GM21529 (cell line): ENCODE results near the gene TMEM200C.
A peak's percentile ranks its signal among the peaks of the same experiment; 100 is the strongest.
"Not testable (repeated sequence)": the region's sequence is repeated elsewhere in the genome, so short reads cannot be mapped to it uniquely, and the experiment has no call there.

Experiments used
- ATAC-seq: cut with Tn5 transposase; IDR thresholded peaks from one replicate; pipeline ENCODE4 v1.9.1; 2021; ENCODE audit not compliant: unreplicated experiment

Gene TMEM200C

DNA sequence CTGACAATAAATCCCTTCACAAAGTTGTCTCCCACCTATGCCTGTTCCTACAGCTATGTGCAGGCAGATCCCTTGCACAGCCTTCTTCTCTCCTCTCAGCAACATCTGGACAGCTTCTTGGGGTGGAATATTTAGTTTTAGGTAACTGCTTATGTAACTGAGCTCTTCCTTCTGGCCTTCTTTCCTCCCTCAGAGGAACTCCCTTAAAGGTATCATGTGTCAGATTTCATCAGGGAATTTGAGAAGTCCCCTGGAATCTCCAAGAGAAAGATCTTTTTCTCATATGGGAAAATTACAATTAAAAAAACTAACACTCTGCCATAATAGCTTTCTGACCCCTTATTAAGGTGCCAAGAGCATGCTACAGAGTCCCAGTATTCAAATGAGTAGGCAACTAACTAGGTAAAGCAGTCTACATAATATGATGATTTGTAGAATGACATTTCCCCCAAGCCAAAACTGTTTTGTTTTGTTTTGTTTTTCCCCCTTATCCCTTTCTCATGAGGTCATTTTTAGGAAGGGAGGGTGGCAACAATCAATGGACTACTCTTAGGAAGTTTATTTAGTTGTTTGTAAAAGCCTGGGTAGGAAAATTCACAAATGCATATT lies 2.4 kb downstream of the TMEM200C start:
- no peak for ATAC-seq

DNA sequence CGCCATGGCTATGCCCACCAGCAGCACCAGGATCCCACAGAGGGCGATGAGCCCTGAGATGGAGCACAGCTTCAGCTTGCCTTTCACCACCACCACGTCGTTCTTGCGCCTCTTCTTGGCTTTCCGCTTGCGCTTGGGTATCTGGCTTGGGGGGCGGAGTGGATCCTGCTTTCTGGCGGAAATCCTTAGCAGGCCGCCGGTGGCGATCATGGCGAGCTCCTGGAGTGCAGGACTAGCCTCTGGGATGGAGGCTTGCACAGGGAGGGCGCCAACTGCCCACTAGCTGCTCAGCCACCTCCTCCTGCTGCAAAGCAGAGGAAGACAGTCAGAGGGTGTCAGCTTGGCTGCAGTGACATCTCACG lies 3.5 kb downstream of the TMEM200C start:
- ATAC-seq, result no peak

- peak; percentile 4 for ATAC-seq
Measured at GRCh38 chr18:5891184-5891853, 4.0 kb downstream of the TMEM200C start.

DNA sequence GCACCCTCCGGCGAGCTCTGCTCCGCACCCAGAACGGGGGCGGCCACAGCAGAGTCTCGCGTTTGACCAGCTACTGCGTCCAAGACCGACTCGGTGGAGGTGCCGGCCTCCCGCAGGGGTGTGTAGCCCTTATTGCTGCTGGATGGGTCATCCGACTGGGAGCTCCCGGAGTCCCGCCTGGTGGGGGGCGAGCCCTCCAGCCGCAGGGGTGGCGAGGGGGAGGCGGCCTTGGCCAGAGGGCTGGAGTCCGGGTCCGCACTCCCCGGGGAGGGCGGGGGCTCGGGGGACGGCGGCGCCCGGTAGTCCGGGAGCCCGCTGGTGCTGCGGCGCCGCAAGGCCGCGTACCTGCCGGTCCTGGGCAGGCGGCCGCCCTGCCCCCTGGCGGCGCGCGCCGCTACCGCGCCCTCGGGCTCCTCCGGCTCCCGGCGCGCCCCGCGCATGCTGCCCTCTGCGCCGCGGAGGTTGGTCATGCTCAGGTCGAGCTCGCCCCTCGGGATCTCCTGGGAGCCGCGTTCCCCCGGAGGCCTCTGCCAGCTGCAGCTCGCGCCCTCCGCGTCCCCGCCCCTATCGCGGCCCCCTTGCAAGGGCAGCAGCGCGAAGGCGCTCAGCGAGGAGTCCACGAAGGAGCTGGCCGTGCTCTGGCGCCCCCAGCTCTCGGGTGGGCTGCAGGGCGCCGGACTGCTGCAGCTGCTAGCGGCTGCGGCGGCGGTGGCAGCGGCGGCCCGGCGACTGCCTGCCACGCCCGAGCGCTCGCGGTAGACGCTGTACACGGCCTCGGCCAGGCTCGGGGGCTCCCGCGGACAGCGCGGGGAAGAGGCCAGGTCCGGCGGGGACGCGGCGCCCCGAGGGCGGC lies 4.8 kb downstream of the TMEM200C start:
- peak; percentile 77 for ATAC-seq

- ATAC-seq, result no peak
Measured at GRCh38 chr18:5885361-5885760, 10.0 kb downstream of the TMEM200C start.

DNA sequence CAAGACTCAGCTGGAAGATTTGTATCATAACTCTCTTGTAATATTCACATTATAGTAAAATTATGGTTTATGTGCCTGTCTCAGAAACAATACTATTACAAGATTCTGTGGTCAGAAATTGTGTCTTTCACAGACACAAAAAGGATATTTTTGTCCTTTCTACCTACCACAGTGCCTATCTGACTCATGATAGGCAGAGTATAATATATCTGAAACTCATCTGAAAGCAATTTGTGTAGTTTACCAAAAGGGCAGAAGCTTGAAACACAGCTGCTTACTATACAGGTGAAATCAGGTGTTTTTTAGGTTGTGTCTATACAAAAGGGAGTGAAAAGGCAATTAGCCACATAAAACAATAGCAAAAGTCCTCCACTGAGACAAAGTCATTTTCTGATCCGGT lies 10.9 kb downstream of the TMEM200C start:
- ATAC-seq, result no peak

- ATAC-seq, result no peak
Measured at GRCh38 chr18:5879479-5879882, 15.8 kb downstream of the TMEM200C start.

- ATAC-seq, result no peak
Measured at GRCh38 chr18:5876891-5877290, 18.4 kb downstream of the TMEM200C start.

GRCh38 chr18:5874336-5874735 lies 21.0 kb downstream of the TMEM200C start:
- no peak for ATAC-seq

DNA sequence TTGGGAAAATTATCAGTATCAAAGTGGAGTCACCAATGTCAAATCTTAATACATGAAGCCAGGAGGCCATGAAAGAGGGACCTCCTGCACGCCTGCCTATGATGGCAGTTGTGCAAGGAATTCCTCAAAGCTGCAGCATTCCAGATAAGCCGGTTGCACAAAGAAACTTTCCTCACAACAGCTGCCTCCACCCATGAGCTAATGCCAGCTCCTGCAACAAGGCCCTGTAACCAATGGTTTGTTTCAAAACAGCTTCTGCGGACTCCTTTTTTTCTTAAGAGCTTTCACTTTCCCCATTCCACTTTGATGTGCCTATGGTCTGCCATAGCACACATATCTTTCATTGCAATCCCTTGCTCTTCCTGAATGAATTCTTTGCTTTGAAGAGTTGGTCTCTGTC lies 22.4 kb downstream of the TMEM200C start:
- ATAC-seq, result no peak

- no peak for ATAC-seq
Measured at GRCh38 chr18:5871426-5871825, 23.9 kb downstream of the TMEM200C start.

DNA sequence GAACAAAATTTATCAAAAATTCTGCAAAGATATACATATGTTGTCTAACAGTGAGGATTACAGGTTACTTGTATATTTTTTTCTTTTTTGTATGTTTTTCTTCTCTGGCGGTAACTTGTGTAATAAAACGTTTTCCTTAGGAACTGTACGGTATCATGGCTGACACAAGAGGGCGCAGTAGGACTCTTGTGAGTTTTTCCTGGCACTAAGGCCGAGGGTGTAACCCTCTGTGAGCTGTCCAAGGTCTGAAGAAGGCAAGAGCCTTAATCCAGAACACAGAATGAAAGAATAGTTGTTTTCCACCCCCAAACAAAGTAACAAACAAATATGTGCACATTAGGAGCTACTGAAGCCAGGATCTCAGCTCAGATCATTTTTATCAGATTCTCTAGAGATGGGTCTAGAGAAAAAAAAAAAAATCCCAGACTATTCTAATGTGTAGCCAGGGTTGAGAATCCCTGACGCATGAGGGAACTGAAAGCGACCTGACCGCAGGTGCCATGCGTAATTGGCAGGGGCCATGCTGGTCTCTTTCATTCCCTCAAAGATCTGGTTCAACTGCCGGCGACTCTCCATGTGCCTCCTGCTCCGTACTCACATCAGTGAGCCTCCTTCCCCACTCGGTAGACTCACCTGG lies 27.0 kb downstream of the TMEM200C start:
- ATAC-seq, result peak; percentile 85

DNA sequence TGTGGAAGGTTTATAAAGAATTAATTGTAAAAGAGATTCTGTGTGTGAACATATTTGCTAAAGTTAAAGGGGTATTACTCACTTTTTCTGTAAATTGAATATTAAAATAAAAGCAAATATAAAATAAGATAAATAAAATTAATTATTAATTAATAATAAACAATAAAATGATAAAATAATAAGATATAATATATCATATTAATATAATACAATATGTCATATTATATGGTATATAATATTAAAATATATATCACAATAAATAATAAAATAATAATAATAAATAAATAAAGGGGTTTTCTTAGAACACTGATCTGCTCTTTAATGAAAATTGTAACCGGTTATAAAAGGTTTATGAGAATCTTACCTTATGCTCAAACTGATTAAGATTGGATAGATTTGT lies 29.8 kb downstream of the TMEM200C start:
- ATAC-seq, result no peak

DNA sequence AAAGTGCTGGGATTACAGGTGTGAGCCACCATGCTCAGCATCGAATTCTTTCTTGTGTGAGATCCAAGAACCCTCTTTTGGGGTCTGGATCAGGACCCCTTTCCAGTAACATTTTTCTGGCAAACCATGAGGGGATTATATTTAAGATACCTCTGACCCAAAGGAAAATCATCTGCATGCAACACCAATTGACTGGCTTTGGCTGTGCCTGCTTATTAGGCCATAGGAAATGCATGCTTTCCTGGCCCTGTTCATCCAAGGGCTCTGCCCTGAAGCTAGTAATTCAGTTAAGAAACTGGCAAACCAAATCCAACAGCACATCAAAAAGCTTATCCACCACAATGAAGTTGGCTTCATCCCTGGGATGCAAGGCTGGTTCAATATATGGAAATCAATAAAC lies 33.2 kb downstream of the TMEM200C start:
- ATAC-seq, result not testable (repeated sequence)

GRCh38 chr18:5857180-5857579 lies 38.1 kb downstream of the TMEM200C start:
- ATAC-seq, result no peak

DNA sequence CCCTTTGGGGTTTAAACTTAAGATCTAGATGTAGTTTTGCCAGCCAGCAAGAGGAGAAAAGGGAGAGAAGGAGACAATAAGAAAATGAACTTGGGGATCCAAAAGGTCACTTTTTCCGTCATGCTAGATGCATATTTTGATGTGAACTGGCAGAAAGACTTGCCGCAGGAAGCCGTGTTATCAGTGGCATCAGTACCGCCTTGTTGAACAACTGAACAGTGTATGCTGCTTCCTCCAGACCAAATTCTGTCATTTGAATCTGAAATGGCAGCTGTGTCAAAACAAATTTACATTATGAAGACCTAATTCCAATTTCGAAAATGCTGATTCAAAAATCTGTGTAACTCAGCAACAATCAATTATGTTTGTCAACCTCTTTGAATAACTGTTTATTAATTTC lies 42.1 kb downstream of the TMEM200C start:
- no peak for ATAC-seq

DNA sequence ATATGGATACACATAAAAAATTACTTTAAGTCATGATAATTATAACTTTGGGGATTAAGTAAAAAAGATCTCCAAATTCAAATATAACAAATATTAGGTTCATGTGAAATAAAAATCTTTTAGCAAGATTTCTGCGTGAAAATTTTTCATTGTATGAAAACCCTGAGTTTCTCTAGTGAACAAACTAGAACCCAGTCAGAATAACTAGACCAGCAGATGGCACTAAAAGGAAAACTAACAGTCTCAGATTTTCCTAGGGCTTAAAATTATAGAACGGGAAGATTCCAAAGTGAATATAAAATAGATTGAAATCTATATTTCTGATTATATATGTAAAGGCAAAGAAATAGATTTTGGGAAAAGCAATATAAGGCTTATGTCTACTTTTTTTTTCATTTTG lies 43.3 kb downstream of the TMEM200C start:
- no peak for ATAC-seq

DNA sequence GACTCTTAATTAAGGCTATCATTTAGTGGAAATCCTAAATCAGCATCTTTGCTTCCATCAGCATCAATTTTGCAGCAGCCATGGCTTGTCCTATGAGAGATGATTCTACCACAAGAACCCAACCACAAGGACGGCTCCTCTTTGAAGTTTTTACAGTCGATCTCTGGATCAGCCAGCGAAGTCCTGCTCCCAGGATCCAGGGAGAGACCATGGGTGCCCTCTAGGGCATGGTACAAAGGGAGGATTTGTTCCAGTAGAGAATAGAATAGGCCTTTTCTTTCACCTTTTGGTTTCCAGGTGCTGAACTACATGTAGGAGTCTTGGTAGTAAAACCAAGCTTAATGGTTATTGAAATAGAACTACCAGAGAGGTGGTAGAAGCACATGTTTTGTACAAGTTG lies 52.7 kb downstream of the TMEM200C start:
- ATAC-seq, result no peak

- no peak for ATAC-seq
Measured at GRCh38 chr18:5841518-5841917, 53.8 kb downstream of the TMEM200C start.

DNA sequence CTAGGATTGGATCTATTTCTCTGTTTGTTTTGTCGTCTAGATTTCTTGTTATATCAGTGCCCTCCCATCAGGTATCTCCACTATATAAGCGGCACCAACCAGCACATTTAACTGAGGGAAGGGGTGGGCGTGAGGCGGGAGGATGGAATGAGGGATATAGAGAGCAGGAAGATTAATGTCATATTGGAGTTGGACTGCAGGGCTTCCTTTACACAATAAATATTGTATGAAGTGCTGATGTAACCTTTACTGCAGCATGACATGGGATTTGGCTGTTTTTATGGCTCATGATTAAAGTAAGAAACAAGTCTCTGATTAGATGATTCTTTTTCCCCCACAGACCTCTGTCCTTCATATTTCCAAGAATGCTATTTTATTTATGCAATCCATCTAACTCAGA lies 54.8 kb downstream of the TMEM200C start:
- ATAC-seq, result no peak

GRCh38 chr18:5840025-5840424 lies 55.3 kb downstream of the TMEM200C start:
- ATAC-seq, result no peak

DNA sequence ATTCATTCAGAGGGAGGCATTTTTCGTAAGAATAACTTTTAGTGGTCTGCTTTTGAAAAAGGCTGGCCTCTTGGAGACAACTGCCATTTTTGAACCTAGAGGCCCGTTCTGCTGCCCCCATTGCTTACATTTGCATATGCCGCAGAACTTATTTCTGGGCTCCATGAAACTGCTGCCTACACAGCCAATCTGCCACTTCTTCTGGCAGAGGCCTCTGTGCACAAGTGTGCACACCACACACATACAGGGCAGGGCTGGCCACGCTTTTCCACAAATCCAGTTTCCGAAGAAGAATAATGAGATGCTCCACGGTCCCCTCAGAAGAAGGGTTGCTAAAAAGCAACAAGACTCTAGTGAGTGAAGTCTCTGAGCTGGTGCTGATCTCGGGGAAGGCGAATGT lies 56.2 kb downstream of the TMEM200C start:
- no peak for ATAC-seq
